CD14-positive monocyte (primary cell): Measurements from ENCODE around the gene WT1. TPM values are rescaled to one million over a fixed set of nuclear protein-coding genes. Genes with fewer than 3 reads are reported as not detected.

ENCODE experiments used
- DNase-seq, 3 donors: peaks; one replicate each; pipeline ENCODE4 v3.0.0-alpha.2; 2011 to 2022
- H2AFZ ChIP-seq: 2 replicates; pipeline ENCODE4 v1.6.0; 2012; ENCODE audit warnings: mild to moderate bottlenecking, low read depth, low read length, inconsistent platforms; ENCODE audit not compliant: insufficient read depth, poor library complexity, severe bottlenecking
- H3K27ac ChIP-seq, 2 donors: 1 replicate in 1 of 2; 2 replicates in 1 of 2; pipeline ENCODE4 v1.5.1; 2012 to 2013; ENCODE audit warnings: low read length in 2 of 2, control low read depth in 1 of 2, inconsistent platforms in 1 of 2, low read depth in 1 of 2, mild to moderate bottlenecking in 1 of 2
- H3K27me3 ChIP-seq, 2 donors: one replicate each; pipeline versions ENCODE4 v1.6.0 to v1.6.1; 2011 to 2013; ENCODE audit warnings: low read length in 2 of 2; ENCODE audit not compliant: control insufficient read depth in 2 of 2, insufficient read depth in 2 of 2
- H3K36me3 ChIP-seq, 2 donors: replicated peaks in 1 of 2; 1 replicate in 1 of 2; 2 replicates in 1 of 2; pipeline versions ENCODE4 v1.5.1 to v1.6.1; 2012 to 2013; ENCODE audit warnings: low read length in 2 of 2, control low read depth in 1 of 2, inconsistent platforms in 1 of 2, mild to moderate bottlenecking in 1 of 2; ENCODE audit not compliant: insufficient read depth in 2 of 2, control insufficient read depth in 1 of 2
- H3K4me1 ChIP-seq, 2 donors: 1 replicate in 1 of 2; 2 replicates in 1 of 2; pipeline versions ENCODE4 v1.5.1 to v1.6.1; 2012 to 2013; ENCODE audit warnings: low read length in 2 of 2, control low read depth in 1 of 2, inconsistent platforms in 1 of 2, mild to moderate bottlenecking in 1 of 2, moderate library complexity in 1 of 2; ENCODE audit not compliant: insufficient read depth in 2 of 2, control insufficient read depth in 1 of 2
- H3K4me2 ChIP-seq: replicated peaks from 2 replicates; pipeline ENCODE3; 2012; ENCODE audit warnings: low read length, moderate library complexity, mild to moderate bottlenecking; ENCODE audit not compliant: poor library complexity, severe bottlenecking; ENCODE audit errors: extremely low read depth
- H3K4me3 ChIP-seq, 3 experiments: fragments of 200-600 bp in 1 of 3; sonication (generic) in 1 of 3; replicated peaks in 1 of 3; 1 replicate in 2 of 3; 2 replicates in 1 of 3; pipeline ENCODE4 v1.5.1; 2011 to 2013; ENCODE audit warnings: low read length in 3 of 3, mild to moderate bottlenecking in 3 of 3, control low read depth in 2 of 3, low read depth in 2 of 3, inconsistent platforms in 1 of 3, moderate library complexity in 1 of 3
- H3K79me2 ChIP-seq: 2 replicates; pipeline ENCODE4 v1.6.0; 2012; ENCODE audit warnings: mild to moderate bottlenecking, control low read depth, inconsistent platforms, low read length, moderate library complexity; ENCODE audit not compliant: insufficient read depth
- H3K9ac ChIP-seq: 2 replicates; pipeline ENCODE4 v1.6.0; 2017; ENCODE audit warnings: low read length, mild to moderate bottlenecking; ENCODE audit not compliant: insufficient read depth, poor library complexity, severe bottlenecking
- H3K9me3 ChIP-seq, 2 donors: replicated peaks in 1 of 2; 1 replicate in 1 of 2; 2 replicates in 1 of 2; pipeline versions ENCODE4 v1.5.1 to v1.6.1; 2012 to 2013; ENCODE audit warnings: low read length in 2 of 2, control low read depth in 1 of 2; ENCODE audit not compliant: control insufficient read depth in 1 of 2, insufficient read depth in 1 of 2
- H4K20me1 ChIP-seq: 2 replicates; pipeline ENCODE4 v1.6.0; 2012; ENCODE audit warnings: mild to moderate bottlenecking, low read length, control low read depth, moderate library complexity; ENCODE audit not compliant: insufficient read depth
- H3K27ac Mint-ChIP-seq, 7 donors: one replicate each; pipeline ENCODE4 v1.8.0; 2020; ENCODE audit warnings: mild to moderate bottlenecking in 7 of 7, mixed read lengths in 7 of 7, moderate library complexity in 6 of 7, inconsistent platforms in 2 of 7
- H3K27me3 Mint-ChIP-seq, 3 donors: one replicate each; pipeline ENCODE4 v1.8.0; 2021 to 2022; ENCODE audit warnings: low read depth in 3 of 3, mild to moderate bottlenecking in 3 of 3, mixed read lengths in 3 of 3, moderate library complexity in 3 of 3, inconsistent platforms in 1 of 3
- H3K36me3 Mint-ChIP-seq, 2 donors: one replicate each; pipeline ENCODE4 v1.8.0; 2020; ENCODE audit warnings: mixed read lengths in 2 of 2, inconsistent platforms in 1 of 2, mild to moderate bottlenecking in 1 of 2
- H3K4me1 Mint-ChIP-seq: one replicate; pipeline ENCODE4 v1.8.0; 2020; ENCODE audit warnings: mild to moderate bottlenecking, mixed read lengths
- H3K4me3 Mint-ChIP-seq, 2 donors: one replicate each; pipeline ENCODE4 v1.8.0; 2020; ENCODE audit warnings: mild to moderate bottlenecking in 2 of 2, mixed read lengths in 2 of 2, moderate library complexity in 1 of 2
- H3K9me3 Mint-ChIP-seq, 7 donors: one replicate each; pipeline ENCODE4 v1.8.0; 2020 to 2022; ENCODE audit warnings: mixed read lengths in 7 of 7, mild to moderate bottlenecking in 6 of 7, moderate library complexity in 6 of 7, inconsistent platforms in 2 of 7
- CTCF ChIP-seq: fragments of 200-600 bp; IDR thresholded peaks from one replicate; pipeline ENCODE4 v1.8.0; 2022; ENCODE audit warnings: antibody characterized with exemption, mild to moderate bottlenecking
- WGBS: methylation state at CpG from one replicate; pipeline ENCODE4 v1.1.5; 2013; ENCODE audit warnings: missing lambda C conversion rate; ENCODE audit not compliant: insufficient coverage; 5-methylcytosine and 5-hydroxymethylcytosine counted together
- intact Hi-C, 2 donors: fragments of 100-400 bp; cut with micrococcal nuclease; formaldehyde crosslinking; loops; one replicate each; pipeline versions ENCODE4 v1.15.0 to v1.15.1; 2023
- polyA plus RNA-seq, 3 donors: library from polyadenylated mRNA; depleted of rRNA in 1 of 3; unstranded in 2 of 3; stranded (reverse) in 1 of 3; fragments of 300-500 nt in 2 of 3; fragments of >200 nt in 1 of 3; fragmentation: Illumina TruSeq in 2 of 3; gene quantifications; 1 replicate in 2 of 3; 2 replicates in 1 of 3; pipeline ENCODE4 v1.2.3, GENCODE V29; 2012 to 2021

Gene WT1
- polyA plus RNA-seq, 3 donors = not detected

GRCh38 chr11:32421992-32422391 lies 13.3 kb downstream of the WT1 start:
- H3K27me3 Mint-ChIP-seq = peaks cover 27 to 51% (median 36%) of the 10 kb centered on the region in 3 donors
- no peak for TF ChIP-seq CTCF
- Histone ChIP-seq H3K4me1 (no peaks in the 10 kb centered on the region), H2AFZ (no peak overlapping the region), H3K27me3 (peaks cover 15 to 30% of the 10 kb centered on the region in 2 donors), H3K9me3 (no peaks in the 10 kb centered on the region), H3K9ac (no peak overlapping the region), H3K4me2 (no peak overlapping the region), H3K4me3 (no peak overlapping the region), H3K36me3 (no peaks in the 10 kb centered on the region), H3K79me2 (no peaks in the 10 kb centered on the region), H4K20me1 (no peaks in the 10 kb centered on the region), H3K27ac (no peak overlapping the region)
- 0% methylated on average over 1 of the region's 2 CpGs for WGBS
- no peaks in the 10 kb centered on the region for H3K36me3 Mint-ChIP-seq
- intact Hi-C loops = no loop called here
- no peak for DNase-seq
- no peak overlapping the region for H3K4me3 Mint-ChIP-seq
- H3K4me1 Mint-ChIP-seq = peaks cover 10% of the 10 kb centered on the region
- peaks cover 0 to 6% (median 0%) of the 10 kb centered on the region in 7 donors for H3K9me3 Mint-ChIP-seq
- no peak overlapping the region for H3K27ac Mint-ChIP-seq

DNA sequence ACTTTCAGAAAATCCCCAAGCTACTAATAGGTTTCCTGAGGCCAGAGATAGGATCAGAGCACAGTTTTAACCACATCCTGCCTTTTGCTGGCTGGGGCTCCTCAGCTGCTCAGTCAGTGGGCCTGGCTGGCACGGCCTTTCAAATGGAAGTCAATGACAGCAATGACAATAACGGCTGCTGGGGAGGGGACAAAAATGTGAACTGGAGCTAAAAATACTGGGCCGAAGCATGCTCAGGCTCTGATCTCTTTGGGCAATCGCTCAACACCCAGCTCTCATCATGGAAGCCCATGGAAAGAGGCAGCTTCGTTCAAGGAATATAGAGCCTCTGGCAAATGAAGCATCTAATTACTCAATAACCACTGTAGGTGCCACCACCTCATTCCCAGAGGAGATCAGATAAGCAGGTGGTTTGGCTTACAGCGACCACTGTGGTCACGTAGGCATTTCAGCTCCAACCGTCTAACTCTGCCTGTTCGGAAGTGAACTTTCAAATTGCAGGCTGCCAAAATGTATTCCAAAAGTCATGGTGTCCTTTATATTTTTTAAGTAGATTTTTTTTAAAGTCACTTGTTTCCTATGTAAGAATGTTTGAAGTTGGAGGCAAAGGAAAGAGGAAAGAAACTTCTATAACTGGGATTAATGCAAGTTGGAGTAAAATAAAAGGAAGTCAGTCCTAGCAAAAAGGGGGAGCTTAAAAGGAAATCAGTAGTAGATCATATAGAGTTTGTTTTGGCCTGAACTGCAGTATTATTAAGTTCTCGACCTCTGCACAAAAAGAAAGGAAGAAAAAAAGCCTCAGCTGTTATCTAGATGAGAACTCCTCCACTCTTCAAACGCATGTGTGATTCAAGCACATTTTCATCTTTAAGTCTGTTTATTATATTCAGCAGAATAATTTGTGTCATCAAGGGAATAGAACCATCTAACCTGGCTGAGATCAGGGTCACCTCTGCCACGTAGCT lies 14.1 kb downstream of the WT1 start:
- Mint-ChIP-seq H3K36me3 (no peaks in the 10 kb centered on the region), H3K4me1 (peaks cover 10% of the 10 kb centered on the region), H3K4me3 (peak overlapping the region in 1 of 2 donors; percentile 37), H3K27ac (no peak overlapping the region), H3K9me3 (peaks cover 0 to 3% (median 0%) of the 10 kb centered on the region in 7 donors), H3K27me3 (peaks cover 19 to 46% (median 28%) of the 10 kb centered on the region in 3 donors)
- Histone ChIP-seq H3K79me2 (no peaks in the 10 kb centered on the region), H3K36me3 (no peaks in the 10 kb centered on the region), H3K4me3 (no peak overlapping the region), H3K4me1 (no peaks in the 10 kb centered on the region), H4K20me1 (no peaks in the 10 kb centered on the region), H3K4me2 (no peak overlapping the region), H3K9ac (no peak overlapping the region), H2AFZ (peak overlapping the region; percentile 32), H3K27ac (no peak overlapping the region), H3K9me3 (no peaks in the 10 kb centered on the region), H3K27me3 (peaks cover 11 to 22% of the 10 kb centered on the region in 2 donors)
- 2% methylated on average over 7 of the region's 12 CpGs for WGBS
- DNase-seq = no peak
- intact Hi-C loops = no loop called here
- TF ChIP-seq CTCF = no peak
